ENCODE measurements around the gene GCH1.
"Not testable (repeated sequence)": the region's sequence is repeated elsewhere in the genome, so short reads cannot be mapped to it uniquely, and the experiment has no call there.

GCH1 gene

GRCh38 chr14:54803926-54804537 is 98.6 kb downstream of the GCH1 start:
- DNase-seq (ENCODE audit: low read depth in 3 of 3, low spot score in 1 of 3), result no peak

- DNase-seq (ENCODE audit: low read depth in 3 of 3, low spot score in 1 of 3), result no peak
Observed at GRCh38 chr14:54803396-54803795, 99.2 kb downstream of the GCH1 start.

GRCh38 chr14:54801482-54801881 is 101.1 kb downstream of the GCH1 start:
- not testable (repeated sequence) for DNase-seq (ENCODE audit: low read depth in 3 of 3, low spot score in 1 of 3)

GRCh38 chr14:54798465-54799124 is 104.0 kb downstream of the GCH1 start:
- no peak for DNase-seq (ENCODE audit: low read depth in 3 of 3, low spot score in 1 of 3)

GRCh38 chr14:54797986-54798385 is 104.6 kb downstream of the GCH1 start:
- DNase-seq (ENCODE audit: low read depth in 3 of 3, low spot score in 1 of 3), result no peak

GRCh38 chr14:54797556-54797955 is 105.1 kb downstream of the GCH1 start:
- DNase-seq (ENCODE audit: low read depth in 3 of 3, low spot score in 1 of 3), result no peak

- no peak for DNase-seq (ENCODE audit: low read depth in 3 of 3, low spot score in 1 of 3)
Observed at GRCh38 chr14:54796961-54797360, 105.7 kb downstream of the GCH1 start.

- DNase-seq (ENCODE audit: low read depth in 3 of 3, low spot score in 1 of 3), result no peak
Observed at GRCh38 chr14:54794796-54795195, 107.8 kb downstream of the GCH1 start.

- no peak for DNase-seq (ENCODE audit: low read depth in 3 of 3, low spot score in 1 of 3)
Observed at GRCh38 chr14:54794159-54794558, 108.5 kb downstream of the GCH1 start.

GRCh38 chr14:54792288-54792687 is 110.3 kb downstream of the GCH1 start:
- DNase-seq (ENCODE audit: low read depth in 3 of 3, low spot score in 1 of 3), result no peak

All from stimulated activated CD4-positive, alpha-beta T cell treated with anti-CD3 and anti-CD28 coated beads, TNF-alpha, amount 100 ng/mL, for 1 hour (primary cell).